DMS53 treated with DMSO at 0.1 percent for 48 hours (cell line): ENCODE measurements around the gene TNNC2.
"Not testable (repeated sequence)": the region's sequence is repeated elsewhere in the genome, so short reads cannot be mapped to it uniquely, and the experiment has no call there.

Experiments
- DNase-seq: peaks from one replicate; lab custom pipeline; 2025; ENCODE audit not compliant: unreplicated experiment; lab: John Stamatoyannopoulos, UW

The TNNC2 gene

GRCh38 chr20:45848969-45849582, 22.0 kb upstream of the TNNC2 start:
- DNase-seq, result no peak

DNA sequence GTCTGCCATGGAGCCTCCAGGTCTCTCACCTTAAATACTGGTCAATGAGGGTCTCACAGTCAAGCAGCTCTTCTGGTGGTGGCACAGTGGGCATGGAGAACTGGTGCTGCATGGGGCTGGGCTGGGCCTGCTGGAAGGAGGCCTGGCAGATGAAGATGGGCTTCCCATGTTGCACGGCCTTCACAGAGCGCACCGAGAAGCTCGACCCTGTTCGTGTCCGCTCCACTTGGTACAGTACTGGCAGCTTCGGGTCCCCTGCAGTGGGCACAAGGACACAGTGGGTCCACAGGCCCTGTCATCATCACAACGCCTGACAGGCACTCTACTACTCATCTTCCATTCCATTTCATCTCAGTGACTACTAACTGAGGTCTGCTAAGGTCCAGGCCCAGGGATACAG, 21.3 kb upstream of the TNNC2 start:
- DNase-seq, result no peak

- no peak for DNase-seq
Measured at GRCh38 chr20:45845452-45845851, 18.3 kb upstream of the TNNC2 start.

DNA sequence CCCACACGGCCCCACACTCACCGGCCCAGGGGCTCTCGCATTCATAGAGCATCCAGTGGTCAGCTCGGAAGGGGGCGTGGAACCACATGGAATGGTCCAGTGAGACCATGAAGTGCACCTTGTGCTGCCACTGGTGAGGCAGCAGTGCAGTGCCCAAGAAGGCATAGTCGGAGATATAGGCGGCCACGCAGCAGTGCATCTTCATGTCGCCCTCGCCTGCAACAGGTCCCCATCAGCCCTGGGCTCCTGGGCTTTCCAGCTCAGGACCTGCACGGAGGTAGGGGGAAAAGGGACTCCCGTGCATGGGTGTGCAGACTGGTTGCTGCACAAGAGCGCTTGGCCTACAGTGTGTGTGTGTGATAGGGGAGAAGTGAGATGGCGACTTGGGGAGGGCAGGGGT, 16.4 kb upstream of the TNNC2 start:
- DNase-seq, result no peak

GRCh38 chr20:45842169-45842812, 15.2 kb upstream of the TNNC2 start:
- no peak for DNase-seq

DNA sequence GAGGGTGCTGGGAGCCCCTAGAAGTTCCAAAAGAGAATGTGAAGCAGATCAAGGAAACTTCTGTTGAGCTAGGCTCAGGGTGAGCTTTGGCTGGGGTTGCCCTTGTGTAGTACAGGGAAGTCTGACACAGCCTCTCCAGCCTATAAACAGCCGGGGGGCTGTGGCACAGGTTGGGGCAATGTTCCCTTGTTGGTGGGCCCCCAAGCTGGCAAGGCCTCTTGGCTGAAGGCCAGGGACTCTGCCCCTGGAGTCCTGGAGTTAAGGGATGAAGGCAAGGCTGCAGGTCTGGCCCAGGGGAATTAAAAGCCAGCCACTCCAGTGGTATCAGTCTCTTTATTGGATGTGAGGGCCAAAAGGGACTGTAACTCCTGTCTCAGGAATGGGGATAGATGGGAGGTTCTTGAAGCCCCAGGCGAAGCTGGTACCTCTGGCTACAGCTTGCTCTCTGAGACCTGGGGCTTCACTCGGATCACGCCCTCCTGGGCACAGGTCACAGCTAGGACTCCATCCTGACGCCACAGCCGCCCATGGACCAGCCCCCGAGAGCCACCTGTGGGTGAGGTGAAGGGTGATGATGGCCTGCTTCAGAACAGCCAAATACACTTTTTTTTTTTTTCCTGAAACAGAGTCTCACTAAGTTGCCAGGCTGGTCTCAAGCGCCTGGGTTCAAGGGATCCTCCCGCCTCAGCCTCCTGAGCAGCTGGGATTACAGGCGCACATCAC, 14.5 kb upstream of the TNNC2 start:
- no peak for DNase-seq

GRCh38 chr20:45840700-45841198, 13.6 kb upstream of the TNNC2 start:
- no peak for DNase-seq

DNA sequence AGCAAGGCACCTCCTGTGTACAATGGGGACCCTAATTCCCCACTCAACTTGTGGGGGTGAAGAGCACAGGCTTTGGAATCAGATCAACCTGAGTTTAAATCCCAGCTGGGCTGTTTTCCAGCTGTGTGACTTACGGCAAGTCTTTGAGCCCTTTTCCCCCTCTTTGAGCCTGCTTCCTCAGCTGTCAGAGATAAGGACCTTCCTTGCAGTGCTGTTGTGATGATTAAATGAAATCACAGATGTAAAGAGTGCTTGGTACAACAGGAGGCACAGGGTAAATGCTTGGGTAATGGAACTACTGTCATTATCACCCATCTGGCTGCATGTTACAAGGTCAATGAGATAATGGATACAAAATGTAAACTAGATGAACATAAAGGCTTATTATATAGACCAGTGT, 9.7 kb upstream of the TNNC2 start:
- no peak for DNase-seq

DNA sequence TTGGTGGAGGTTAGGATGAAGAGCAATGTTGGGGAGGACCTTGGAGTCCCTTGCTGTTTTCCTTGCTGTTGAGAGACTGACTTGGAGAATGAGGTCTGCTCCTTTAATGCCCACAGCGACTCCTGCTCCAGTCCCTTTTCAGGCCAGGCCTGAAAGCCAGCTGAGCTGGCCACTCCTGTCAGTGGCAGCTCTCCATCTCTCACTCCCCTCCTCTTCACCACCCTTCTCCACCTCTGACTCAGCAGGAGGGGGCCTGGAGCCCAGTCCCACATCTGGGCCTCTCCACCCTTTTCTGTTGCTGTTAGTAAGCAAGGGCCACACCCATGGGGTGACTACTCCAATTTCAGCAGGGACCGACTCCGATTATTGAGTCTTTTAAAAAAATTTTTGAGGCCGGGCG, 8.7 kb upstream of the TNNC2 start:
- no peak for DNase-seq

DNA sequence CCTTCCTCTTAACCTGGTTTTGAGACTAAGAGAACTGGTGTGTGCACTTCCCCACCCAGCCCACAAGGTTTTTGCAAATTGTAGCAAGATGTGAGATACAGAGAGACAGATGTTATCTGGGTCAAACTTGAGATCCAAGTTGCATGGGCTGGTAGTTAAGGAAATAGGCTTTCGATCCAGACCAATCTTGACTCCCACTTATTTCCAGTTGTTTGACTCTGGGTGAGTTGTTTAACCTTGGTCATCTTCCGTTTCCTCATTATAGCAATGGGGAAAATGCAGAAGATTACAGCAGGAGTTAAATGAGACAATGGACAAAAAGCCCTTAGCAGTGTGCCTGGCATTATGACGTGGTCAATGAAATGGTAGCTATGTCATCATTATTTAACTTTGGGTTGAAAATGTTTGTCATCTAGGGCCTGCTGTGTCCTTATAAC, 8.2 kb upstream of the TNNC2 start:
- DNase-seq, result no peak

GRCh38 chr20:45834797-45835161, 7.7 kb upstream of the TNNC2 start:
- no peak for DNase-seq

DNA sequence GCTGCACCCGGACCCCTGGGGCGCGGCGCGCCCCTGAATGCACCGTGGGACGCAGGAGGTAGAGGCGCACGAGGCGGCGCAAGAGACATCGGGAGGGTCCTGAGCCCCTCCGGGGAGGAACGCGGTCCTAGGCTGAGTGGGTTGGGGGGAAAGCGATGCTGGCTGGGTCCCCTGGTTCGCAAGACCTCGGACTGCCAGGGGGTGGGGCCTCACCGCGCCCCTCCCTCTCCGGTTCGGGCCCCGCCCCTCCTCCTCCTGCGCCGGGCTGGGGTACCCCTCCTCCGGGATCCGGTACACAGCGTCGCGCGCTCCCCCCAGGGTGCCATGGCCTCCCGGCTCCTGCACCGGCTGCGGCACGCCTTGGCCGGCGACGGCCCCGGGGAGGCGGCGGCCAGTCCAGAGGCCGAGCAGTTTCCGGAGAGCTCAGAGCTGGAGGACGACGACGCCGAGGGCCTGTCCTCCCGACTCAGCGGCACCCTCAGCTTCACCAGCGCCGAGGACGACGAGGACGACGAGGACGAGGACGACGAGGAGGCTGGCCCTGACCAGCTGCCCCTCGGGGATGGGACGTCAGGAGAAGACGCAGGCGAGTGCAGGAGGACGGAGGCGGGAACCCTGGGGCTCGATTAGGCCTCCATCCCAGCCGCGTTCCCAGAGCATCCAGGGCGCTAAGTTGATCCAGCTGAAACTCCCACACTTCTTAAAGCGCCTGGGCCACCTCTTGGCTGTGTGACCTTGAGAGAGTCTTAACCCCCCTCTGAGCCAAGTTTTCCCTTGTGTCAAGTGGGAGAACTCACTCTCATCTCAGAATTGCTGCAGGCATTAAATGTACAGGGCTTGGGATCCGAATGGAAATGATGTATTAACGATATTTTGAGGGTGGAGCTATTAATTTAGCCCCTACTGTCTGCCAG, 7.0 kb upstream of the TNNC2 start:
- peak; percentile 38 for DNase-seq

- peak; percentile 47 for DNase-seq
Measured at GRCh38 chr20:45833030-45833882, 6.1 kb upstream of the TNNC2 start, which contains the start of gene SNX21. SNX21 (plus strand) TSS chr20:45833799; CDS start chr20:45833920, 121 bp downstream.

GRCh38 chr20:45832619-45833018, 5.5 kb upstream of the TNNC2 start:
- no peak for DNase-seq

DNA sequence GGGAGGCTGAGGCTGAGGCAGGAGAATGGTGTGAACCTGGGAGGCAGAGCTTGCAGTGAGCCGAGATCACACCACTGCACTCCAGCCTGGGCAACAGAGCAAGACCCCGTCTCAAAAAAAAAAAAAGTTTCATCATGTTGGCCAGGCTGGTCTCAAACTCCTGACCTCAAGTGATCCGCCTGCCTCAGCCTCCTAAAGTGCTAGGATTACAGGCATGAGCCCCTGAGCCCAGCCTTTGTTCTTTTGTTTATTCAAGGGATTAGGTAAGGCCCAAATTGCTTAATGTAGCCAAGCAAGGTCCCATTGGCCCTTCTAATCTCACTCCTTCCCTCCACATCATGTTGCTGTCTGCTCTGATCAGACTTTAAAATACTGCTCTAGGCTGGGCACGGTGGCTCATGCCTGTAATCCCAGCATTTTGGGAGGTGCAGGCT, 2.6 kb upstream of the TNNC2 start:
- not testable (repeated sequence) for DNase-seq

- no peak for DNase-seq
Measured at GRCh38 chr20:45828589-45828988, 1.5 kb upstream of the TNNC2 start.

DNA sequence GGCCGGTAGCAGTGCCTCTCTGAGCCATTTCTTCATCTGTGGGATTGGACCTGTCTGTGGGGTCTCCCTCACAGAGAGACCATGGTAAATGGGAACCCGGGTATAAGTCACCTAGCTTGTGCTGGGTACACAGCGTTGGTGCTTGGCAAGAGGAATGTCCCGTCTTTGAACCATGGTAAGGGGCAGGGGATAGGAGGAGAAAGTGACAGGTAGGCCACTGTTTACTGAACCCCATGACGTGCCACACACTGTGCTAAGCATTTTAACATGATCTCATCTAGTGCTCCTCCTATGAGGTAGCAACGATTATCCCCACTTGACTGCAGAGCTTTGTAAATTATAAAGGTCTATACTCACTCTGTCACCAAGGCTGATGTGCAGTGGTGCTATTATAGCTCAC, 600 bp upstream of the TNNC2 start:
- DNase-seq, result no peak

GRCh38 chr20:45826381-45827019, 612 bp downstream of the TNNC2 start:
- DNase-seq, result no peak

DNA sequence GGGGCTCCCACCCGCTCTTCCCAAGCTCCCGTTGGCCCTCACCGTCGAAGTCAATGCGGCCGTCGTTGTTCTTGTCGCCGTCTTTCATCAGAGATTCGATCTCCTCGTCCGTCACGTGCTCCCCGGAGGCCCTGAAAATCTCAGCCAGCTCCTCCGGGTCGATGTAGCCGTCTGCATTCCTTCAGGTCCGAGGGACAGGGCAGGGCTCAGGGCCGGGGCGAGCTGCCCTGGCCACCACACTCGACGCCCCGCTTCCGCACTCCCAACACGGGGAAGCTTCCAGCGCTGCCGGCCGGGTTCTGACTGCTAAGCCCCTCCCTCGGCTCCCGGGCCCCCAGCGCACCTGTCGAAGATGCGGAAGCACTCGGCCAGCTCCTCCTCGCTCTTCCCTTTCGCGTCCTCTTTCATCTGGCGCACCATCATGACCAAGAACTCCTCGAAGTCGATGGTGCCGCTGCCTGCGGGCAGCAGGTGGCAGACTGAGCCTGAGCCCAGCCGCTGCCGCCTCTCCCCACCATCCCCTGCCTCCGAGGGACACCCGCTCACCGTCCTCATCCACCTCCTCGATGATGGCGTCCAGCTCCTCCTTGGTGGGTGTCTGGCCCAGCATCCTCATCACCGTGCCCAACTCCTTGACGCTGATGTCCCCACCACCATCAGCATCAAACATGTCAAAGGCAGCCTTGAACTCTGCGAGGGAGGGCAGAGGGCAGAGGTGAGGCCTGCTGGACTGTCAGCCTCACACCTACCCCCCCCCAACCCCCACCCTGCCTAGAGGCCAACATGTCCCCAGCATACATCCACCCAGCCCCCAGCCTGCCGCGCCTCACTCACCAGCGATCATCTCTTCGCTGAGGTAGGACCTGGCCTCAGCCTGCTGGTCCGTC, 2.9 kb downstream of the TNNC2 start:
- DNase-seq, result peak; percentile 85
